Measurements from ENCODE around the gene ARRDC2. TPM values are rescaled to one million over a fixed set of nuclear protein-coding genes. Genes with fewer than 3 reads are reported as not detected.

The ARRDC2 gene
- total and polyA plus RNA-seq, 9 of the 15 experiments (the other 6 are each of a cell fraction or from before 2014, with no cell fraction given), result 1.9 to 27.4 (median 15.2) TPM

DNA sequence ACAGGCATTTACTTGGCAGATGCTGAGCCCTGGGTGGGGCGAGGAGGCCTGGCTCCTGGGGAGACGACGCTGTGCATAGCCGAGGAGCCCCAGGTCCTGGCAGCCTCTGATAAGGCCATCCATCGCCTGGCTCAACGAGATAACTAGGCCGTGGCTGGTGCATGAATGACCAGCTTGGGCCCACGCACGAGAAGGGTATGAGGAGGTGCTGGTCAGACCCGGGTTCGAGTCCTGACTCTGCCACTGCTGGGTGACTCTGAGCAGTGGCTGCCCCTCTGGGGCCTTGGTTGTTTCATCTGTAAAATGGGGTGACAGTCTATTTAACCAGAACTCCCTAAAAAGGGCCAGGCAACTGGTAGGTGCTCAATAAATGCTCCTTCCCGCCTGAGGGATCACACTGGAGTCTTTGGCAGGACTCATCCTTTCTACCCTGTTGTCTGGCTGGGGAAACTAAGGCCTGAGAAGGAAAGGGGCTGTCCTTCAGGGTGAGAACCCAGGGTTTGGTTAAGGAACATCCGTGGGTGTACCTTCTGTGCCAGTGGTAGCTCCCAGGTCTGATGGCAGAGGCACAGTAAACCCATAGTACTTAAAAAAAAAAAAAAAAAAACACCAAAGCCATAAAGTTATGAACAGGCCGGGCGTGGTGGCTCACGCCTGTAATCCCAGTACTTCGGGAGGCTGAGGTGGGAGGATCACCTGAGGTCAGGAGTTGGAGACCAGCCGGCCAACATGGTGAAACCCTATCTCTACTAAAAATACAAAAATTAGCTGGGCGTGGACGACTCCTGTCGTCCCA is 8.1 kb upstream of the ARRDC2 start (continued):
- TF ChIP-seq ZFP36 (IDR thresholded peaks at IDR 0.05; ENCODE audit: low read depth, low read length, partially characterized antibody), result peak; percentile 63
- no peak for TF ChIP-seq ZNF324 (CRISPR knock-in tag; IDR thresholded peaks at IDR 0.05)
- no peak for TF ChIP-seq NCOA2 (IDR thresholded peaks at IDR 0.05; ENCODE audit: partially characterized antibody in 2 of 2)
- no peak for TF ChIP-seq IFI16 (CRISPR knock-in tag; IDR thresholded peaks at IDR 0.05)
- TF ChIP-seq SLC30A9 (CRISPR knock-in tag; IDR thresholded peaks at IDR 0.05), result no peak
- TF ChIP-seq, protein P1, sequence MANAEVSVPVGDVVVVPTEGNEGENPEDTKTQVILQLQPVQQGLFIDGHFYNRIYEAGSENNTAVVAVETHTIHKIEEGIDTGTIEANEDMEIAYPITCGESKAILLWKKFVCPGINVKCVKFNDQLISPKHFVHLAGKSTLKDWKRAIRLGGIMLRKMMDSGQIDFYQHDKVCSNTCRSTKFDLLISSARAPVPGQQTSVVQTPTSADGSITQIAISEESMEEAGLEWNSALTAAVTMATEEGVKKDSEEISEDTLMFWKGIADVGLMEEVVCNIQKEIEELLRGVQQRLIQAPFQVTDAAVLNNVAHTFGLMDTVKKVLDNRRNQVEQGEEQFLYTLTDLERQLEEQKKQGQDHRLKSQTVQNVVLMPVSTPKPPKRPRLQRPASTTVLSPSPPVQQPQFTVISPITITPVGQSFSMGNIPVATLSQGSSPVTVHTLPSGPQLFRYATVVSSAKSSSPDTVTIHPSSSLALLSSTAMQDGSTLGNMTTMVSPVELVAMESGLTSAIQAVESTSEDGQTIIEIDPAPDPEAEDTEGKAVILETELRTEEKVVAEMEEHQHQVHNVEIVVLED (CRISPR knock-in tag; IDR thresholded peaks at IDR 0.05), result no peak
- peak; percentile 88 for TF ChIP-seq EGR1 (conservative IDR thresholded peaks at IDR 0.05)
- TF ChIP-seq TCF3 (CRISPR knock-in tag; IDR thresholded peaks at IDR 0.05), result peak; percentile 98
- TF ChIP-seq, protein P2, sequence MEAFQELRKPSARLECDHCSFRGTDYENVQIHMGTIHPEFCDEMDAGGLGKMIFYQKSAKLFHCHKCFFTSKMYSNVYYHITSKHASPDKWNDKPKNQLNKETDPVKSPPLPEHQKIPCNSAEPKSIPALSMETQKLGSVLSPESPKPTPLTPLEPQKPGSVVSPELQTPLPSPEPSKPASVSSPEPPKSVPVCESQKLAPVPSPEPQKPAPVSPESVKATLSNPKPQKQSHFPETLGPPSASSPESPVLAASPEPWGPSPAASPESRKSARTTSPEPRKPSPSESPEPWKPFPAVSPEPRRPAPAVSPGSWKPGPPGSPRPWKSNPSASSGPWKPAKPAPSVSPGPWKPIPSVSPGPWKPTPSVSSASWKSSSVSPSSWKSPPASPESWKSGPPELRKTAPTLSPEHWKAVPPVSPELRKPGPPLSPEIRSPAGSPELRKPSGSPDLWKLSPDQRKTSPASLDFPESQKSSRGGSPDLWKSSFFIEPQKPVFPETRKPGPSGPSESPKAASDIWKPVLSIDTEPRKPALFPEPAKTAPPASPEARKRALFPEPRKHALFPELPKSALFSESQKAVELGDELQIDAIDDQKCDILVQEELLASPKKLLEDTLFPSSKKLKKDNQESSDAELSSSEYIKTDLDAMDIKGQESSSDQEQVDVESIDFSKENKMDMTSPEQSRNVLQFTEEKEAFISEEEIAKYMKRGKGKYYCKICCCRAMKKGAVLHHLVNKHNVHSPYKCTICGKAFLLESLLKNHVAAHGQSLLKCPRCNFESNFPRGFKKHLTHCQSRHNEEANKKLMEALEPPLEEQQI (IDR thresholded peaks at IDR 0.05), result no peak
- no peak for TF ChIP-seq ZNF57 (CRISPR knock-in tag; IDR thresholded peaks at IDR 0.05)
- no peak for TF ChIP-seq NFYB (IDR thresholded peaks at IDR 0.05; ENCODE audit: extremely low read depth, insufficient read length)
- TF ChIP-seq MAFF (IDR thresholded peaks at IDR 0.05; ENCODE audit: low read length), result no peak
- TF ChIP-seq SIN3B (IDR thresholded peaks at IDR 0.05; ENCODE audit: low read depth), result no peak
- TF ChIP-seq MCM3 (IDR thresholded peaks at IDR 0.05), result no peak
- TF ChIP-seq SNRNP70 (optimal IDR thresholded peaks at IDR 0.05; ENCODE audit: low read depth, low read length), result no peak
- 0 out of 2 replicates have a peak, but pooled peaks have one; percentile 41 for TF ChIP-seq TARDBP (IDR thresholded peaks at IDR 0.05)
- no peak for TF ChIP-seq TBP (optimal IDR thresholded peaks at IDR 0.05; ENCODE audit: low read depth, low read length)
- peak; percentile 93 for TF ChIP-seq MTA2 (IDR thresholded peaks at IDR 0.05; ENCODE audit: low read depth)
- no peak for TF ChIP-seq U2AF2 (optimal IDR thresholded peaks at IDR 0.05; ENCODE audit: low read depth, low read length)
- TF ChIP-seq ZBTB7A (IDR thresholded peaks at IDR 0.05; ENCODE audit: borderline replicate concordance, control insufficient read depth, low read depth, low read length), result 0 out of 2 replicates have a peak, but pooled peaks have one; percentile 33
- no peak for TF ChIP-seq TAF7 (tag; IDR thresholded peaks at IDR 0.05)
- peak; percentile 67 for TF ChIP-seq SMAD4 (CRISPR knock-in tag; conservative IDR thresholded peaks at IDR 0.05)
- TF ChIP-seq SAFB (IDR thresholded peaks at IDR 0.05; ENCODE audit: borderline replicate concordance, low read depth, low read length), result peak; percentile 23; the same call in 1 of the 2 replicates
- no peak for TF ChIP-seq FOS (IDR thresholded peaks at IDR 0.05; ENCODE audit: extremely low read depth, insufficient read length)
